KG1 (cell line): Measurements from ENCODE around the gene SCFD2.
A peak's percentile ranks its signal among the peaks of the same experiment; 100 is the strongest.
"Not testable (repeated sequence)": the region's sequence is repeated elsewhere in the genome, so short reads cannot be mapped to it uniquely, and the experiment has no call there.

Experiments
- DNase-seq: peaks from one replicate; lab custom pipeline; 2025; lab: John Stamatoyannopoulos, UW

The SCFD2 gene

GRCh38 chr4:53346392-53346791 is 19.5 kb downstream of the SCFD2 start:
- not testable (repeated sequence) for DNase-seq

- not testable (repeated sequence) for DNase-seq
These were observed 25.7 kb downstream of the SCFD2 start for GRCh38 chr4:53340145-53340544.

- DNase-seq: not testable (repeated sequence)
These were observed 30.9 kb downstream of the SCFD2 start for GRCh38 chr4:53334916-53335315.

- DNase-seq: no peak
These were observed 39.3 kb downstream of the SCFD2 start for GRCh38 chr4:53326535-53326934.

GRCh38 chr4:53322696-53323095 is 43.2 kb downstream of the SCFD2 start:
- no peak for DNase-seq

- DNase-seq: no peak
These were observed 43.9 kb downstream of the SCFD2 start for GRCh38 chr4:53321984-53322289.

- DNase-seq: no peak
These were observed 44.5 kb downstream of the SCFD2 start for GRCh38 chr4:53321151-53321983.

- DNase-seq: no peak
These were observed 50.6 kb downstream of the SCFD2 start for GRCh38 chr4:53315300-53315699.

GRCh38 chr4:53314252-53314651 is 51.6 kb downstream of the SCFD2 start:
- DNase-seq: no peak

GRCh38 chr4:53313510-53313909 is 52.4 kb downstream of the SCFD2 start:
- no peak for DNase-seq

- DNase-seq: no peak
These were observed 56.4 kb downstream of the SCFD2 start for GRCh38 chr4:53309321-53310040.

GRCh38 chr4:53307819-53308780 is 57.8 kb downstream of the SCFD2 start:
- peak; percentile 44 for DNase-seq

- no peak for DNase-seq
These were observed 58.7 kb downstream of the SCFD2 start for GRCh38 chr4:53307210-53307609.

GRCh38 chr4:53306729-53307128 is 59.1 kb downstream of the SCFD2 start:
- DNase-seq: no peak

GRCh38 chr4:53292209-53292608 is 73.7 kb downstream of the SCFD2 start:
- not testable (repeated sequence) for DNase-seq

GRCh38 chr4:53281438-53281837 is 84.4 kb downstream of the SCFD2 start:
- no peak for DNase-seq

- DNase-seq: no peak
These were observed 85.0 kb downstream of the SCFD2 start for GRCh38 chr4:53280846-53281245.

GRCh38 chr4:53274609-53275268 is 91.1 kb downstream of the SCFD2 start:
- DNase-seq: no peak

GRCh38 chr4:53273726-53274125 is 92.1 kb downstream of the SCFD2 start:
- DNase-seq: no peak

- no peak for DNase-seq
These were observed 98.8 kb downstream of the SCFD2 start for GRCh38 chr4:53267026-53267425.

GRCh38 chr4:53255986-53256385 is 109.9 kb downstream of the SCFD2 start:
- not testable (repeated sequence) for DNase-seq

GRCh38 chr4:53240573-53240972 is 125.3 kb downstream of the SCFD2 start:
- no peak for DNase-seq
